Measurements from ENCODE around the gene LRSAM1. TPM values are rescaled to one million over a fixed set of nuclear protein-coding genes. Genes with fewer than 3 reads are reported as not detected.

The LRSAM1 gene
- total and polyA plus RNA-seq, 9 of the 15 experiments (the other 6 are each of a cell fraction or from before 2014, with no cell fraction given): 0.07 to 16.2 (median 4.7) TPM

GRCh38 chr9:127450830-127451607, at the start of gene LRSAM1, which contains the start of gene RPL12 (continued):
- TF ChIP-seq ZNF592 (IDR thresholded peaks at IDR 0.05): no peak
- peak; percentile 80; the same call in 1 of the 2 replicates for TF ChIP-seq ZBED1 (IDR thresholded peaks at IDR 0.05)
- peak; percentile 84; the same call in 1 of the 2 replicates for TF ChIP-seq ZNF12 (CRISPR knock-in tag; IDR thresholded peaks at IDR 0.05)
- no peak for TF ChIP-seq BRF2 (IDR thresholded peaks at IDR 0.05; ENCODE audit: borderline replicate concordance, insufficient read depth, insufficient read length)
- no peak for TF ChIP-seq ZFP36 (IDR thresholded peaks at IDR 0.05; ENCODE audit: low read depth, low read length, partially characterized antibody)
- no peak for TF ChIP-seq ZNF449 (CRISPR knock-in tag; IDR thresholded peaks at IDR 0.05)
- peak; percentile 58; the same call in 1 of the 2 replicates for TF ChIP-seq ZNF766 (CRISPR knock-in tag; conservative IDR thresholded peaks at IDR 0.05)
- TF ChIP-seq PHF20 (IDR thresholded peaks at IDR 0.05; ENCODE audit: partially characterized antibody): peak; percentile 85
- 0 out of 2 replicates have a peak, but pooled peaks have one; percentile 14 for TF ChIP-seq ZFP1 (CRISPR knock-in tag; IDR thresholded peaks at IDR 0.05)
- peak; percentile 63; the same call in 1 of the 2 replicates for TF ChIP-seq ZNF740 (CRISPR knock-in tag; IDR thresholded peaks at IDR 0.05)
- TF ChIP-seq ZNF740 (tag; IDR thresholded peaks at IDR 0.05): no peak
- TF ChIP-seq MYBL2 (IDR thresholded peaks at IDR 0.05; ENCODE audit: low read depth): no peak
- TF ChIP-seq MYBL2 (CRISPR knock-in tag; IDR thresholded peaks at IDR 0.05; ENCODE audit: borderline replicate concordance): no peak
- TF ChIP-seq NR2C1 (IDR thresholded peaks at IDR 0.05): peak; percentile 62; the same call in 1 of the 2 replicates
- TF ChIP-seq NR2C1 (tag; IDR thresholded peaks at IDR 0.05): peak; percentile 82
- TF ChIP-seq CTCFL (IDR thresholded peaks at IDR 0.05; ENCODE audit: borderline replicate concordance, insufficient read depth, low read depth, low read length, poor library complexity, severe bottlenecking): no peak
- peak; percentile 3; the same call in 1 of the 2 replicates for TF ChIP-seq TCF7 (IDR thresholded peaks at IDR 0.05; ENCODE audit: borderline replicate concordance)

Data from K562 (cell line).